Measurements from ENCODE around the gene NASP.
A peak's percentile ranks its signal among the peaks of the same experiment; 100 is the strongest.

NASP gene, protein sequence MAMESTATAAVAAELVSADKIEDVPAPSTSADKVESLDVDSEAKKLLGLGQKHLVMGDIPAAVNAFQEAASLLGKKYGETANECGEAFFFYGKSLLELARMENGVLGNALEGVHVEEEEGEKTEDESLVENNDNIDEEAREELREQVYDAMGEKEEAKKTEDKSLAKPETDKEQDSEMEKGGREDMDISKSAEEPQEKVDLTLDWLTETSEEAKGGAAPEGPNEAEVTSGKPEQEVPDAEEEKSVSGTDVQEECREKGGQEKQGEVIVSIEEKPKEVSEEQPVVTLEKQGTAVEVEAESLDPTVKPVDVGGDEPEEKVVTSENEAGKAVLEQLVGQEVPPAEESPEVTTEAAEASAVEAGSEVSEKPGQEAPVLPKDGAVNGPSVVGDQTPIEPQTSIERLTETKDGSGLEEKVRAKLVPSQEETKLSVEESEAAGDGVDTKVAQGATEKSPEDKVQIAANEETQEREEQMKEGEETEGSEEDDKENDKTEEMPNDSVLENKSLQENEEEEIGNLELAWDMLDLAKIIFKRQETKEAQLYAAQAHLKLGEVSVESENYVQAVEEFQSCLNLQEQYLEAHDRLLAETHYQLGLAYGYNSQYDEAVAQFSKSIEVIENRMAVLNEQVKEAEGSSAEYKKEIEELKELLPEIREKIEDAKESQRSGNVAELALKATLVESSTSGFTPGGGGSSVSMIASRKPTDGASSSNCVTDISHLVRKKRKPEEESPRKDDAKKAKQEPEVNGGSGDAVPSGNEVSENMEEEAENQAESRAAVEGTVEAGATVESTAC

DNA sequence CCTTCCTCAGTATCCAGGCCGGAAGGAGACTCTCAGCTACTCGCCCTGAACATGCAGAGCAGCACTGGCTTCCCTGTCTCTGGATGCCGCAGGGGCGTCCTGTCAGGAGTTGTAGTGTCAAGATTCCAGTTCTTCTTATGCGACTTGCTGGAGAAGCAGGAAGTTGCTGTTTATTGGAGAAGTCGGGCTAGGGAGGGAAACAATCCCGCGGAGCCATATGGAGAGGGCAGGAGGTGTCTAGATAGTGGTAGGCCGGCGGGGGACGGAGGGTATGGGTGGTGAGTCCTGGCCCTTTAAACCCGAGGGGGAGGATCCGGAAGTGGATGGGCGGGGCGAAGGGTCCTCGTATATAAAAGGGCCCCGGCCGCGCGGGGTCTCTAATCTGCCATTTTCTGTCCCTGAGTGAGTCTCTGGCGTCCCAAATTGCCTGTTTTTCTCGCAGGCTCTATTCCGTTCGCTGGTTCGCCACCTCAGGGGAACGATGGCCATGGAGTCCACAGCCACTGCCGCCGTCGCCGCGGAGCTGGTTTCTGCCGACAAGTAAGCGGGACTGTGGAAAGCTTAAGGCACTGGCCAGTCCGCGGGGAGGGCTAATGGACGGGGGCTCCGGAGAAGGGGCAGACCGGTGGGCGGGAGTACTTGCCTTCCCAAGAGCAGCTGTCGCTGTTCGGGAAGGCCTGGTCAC is at the start of gene NASP:
TSS of gene NASP (plus strand) at position 376 of the 685 bp plus-strand sequence. CDS start at position 482, 106 bp downstream.
- peak; percentile 94 to 96 for DNase-seq

DNA sequence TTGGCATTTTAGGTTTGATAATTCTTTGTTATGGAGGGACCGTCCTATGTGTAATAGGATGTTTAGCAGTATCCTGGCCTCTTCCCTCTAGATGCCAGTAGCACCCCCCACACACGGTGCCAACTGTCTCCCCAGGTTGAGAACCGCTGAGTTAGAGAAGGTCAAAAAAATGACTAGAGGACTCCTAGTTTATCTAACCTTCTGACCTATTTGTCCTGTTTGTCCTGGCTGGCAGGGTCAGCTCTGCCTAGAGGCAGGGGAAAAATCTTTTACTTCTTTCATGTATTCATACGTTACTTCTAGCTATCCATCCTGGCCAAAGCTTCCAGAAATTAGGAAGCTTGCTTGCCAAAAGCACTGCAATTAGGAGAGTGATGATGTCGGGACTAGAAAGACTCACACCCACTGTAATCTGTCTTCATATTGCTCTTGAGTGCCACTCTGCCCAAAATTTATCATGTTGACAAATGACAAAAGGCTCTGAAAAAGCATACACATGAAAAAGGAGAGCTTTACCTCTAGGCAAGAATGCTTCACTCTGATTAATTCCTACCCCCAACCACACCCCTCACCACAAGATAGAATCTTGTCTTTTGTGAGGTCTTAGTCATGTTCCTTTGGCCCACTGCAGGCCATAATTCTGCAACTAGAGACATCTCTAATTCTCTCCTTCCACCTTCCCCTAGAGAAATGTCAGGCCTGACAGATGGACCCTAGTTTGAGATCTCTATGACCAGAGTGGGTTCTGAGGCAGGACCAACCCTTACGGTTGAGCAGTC is 47.7 kb upstream of the NASP start:
- DNase-seq: no peak

DNA sequence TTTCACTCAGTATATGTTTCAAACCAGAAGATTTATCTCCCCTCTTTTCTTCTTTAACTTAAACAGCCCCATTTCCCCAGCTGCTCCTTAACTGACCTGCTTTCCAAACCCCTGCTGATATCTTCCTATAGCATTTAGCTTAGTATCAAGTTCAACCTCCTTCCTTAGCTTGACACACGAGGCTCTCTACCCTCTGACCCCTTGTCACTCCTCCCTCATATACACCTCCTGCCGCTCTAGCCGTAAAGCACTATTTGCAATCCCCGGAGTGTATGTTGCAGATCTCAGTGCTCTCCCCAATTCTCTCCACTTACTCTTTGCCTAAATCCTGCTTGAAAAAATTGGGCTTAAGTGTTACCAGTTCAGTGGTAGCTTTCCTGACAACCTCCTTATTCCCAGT is 47.0 kb upstream of the NASP start:
- DNase-seq: no peak

DNA sequence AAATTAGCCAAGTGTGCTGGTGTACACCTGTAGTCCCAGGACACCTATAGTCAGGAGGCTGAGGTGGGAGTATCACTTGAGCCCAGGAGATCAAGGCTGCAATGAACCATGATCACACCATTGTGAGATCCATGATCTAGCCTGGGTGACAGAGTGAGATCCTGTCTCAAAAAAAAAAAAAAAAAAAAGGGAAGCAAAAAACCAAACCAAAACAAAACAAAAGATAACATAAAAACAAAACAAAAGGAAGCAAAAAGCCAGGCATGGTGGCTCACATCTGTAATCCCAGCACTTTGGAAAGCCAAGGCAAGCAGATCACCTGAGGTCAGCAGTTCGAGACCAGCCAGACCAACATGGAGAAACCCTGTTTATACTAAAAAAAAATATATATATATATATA is 42.6 kb upstream of the NASP start:
- no peak for DNase-seq

DNA sequence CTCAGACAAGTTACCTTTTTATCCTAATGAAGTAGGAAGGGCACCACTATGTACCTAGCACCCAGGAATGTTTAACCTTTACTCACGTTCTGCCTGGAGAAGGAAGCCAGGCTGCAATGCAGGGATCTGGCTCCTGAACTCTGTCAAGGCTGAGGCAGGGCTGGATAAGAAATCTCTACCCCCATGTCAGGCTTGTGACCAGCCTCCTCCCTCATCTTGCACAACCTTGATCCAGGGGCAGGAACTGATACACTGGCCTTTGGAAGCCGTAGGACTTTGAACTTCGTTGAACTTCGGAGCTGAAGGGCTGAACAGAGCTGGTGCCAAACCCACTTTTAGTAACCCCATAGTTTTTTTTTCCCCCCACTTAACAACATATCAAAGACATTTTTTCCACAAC is 41.2 kb upstream of the NASP start:
- DNase-seq: no peak

DNA sequence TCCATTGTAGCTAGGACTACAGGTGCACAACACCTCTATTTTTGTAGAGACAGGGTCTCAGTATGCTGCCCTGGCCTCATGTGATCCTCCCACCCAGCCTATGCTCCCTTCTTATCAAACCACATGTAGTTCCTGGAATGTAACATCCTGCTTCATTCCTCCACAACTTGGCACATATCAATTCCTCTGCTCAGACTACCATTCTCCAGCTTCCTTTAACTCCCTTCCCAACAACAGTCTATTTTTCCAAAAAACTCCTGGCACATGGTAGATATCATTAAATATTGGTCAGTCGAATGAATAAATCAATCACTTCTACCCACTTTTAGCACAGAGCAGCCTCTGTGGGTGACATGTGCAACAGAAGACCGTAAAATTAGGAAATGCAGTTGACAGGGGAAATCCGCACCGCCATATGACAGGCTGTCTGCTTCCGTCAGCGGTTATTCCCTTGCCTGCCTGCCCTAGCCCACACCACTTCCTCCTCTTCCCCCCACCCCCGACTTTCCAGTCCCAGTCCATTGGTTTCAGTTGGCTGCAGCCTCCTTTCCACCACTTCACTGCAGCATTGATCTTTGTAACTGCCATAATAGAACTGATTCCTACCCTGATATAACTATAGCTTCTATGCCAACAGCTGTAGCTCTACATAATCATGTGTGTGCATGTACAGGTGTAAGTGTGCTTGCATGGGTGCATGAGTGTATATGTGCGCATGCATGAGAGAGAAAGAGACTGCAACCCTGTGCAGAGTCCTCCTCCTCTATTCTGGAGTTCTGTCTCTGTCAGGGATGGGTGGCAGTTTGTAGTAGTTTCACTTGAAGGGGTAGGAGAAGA is 40.0 kb upstream of the NASP start:
- DNase-seq: peak; percentile 74 to 80

DNA sequence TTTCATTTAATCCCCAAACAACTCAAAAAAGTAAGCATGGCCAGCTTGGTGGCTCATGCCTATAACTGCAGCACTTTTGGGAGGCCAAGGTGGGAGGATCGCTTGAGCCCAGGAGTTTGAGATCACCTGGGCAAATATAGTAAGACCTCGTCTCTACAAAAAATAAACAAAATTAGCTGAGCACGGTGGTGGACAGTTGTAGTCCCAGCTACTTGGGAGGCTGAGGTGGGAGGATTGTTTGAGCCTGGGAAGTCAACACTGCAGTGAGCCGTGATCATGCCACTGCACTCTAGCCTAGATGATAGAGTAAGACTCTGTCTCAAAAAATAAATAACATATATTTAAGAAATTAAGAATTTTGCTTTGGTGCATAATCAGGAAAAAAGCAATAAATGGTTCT is 39.3 kb upstream of the NASP start:
- no peak for DNase-seq

DNA sequence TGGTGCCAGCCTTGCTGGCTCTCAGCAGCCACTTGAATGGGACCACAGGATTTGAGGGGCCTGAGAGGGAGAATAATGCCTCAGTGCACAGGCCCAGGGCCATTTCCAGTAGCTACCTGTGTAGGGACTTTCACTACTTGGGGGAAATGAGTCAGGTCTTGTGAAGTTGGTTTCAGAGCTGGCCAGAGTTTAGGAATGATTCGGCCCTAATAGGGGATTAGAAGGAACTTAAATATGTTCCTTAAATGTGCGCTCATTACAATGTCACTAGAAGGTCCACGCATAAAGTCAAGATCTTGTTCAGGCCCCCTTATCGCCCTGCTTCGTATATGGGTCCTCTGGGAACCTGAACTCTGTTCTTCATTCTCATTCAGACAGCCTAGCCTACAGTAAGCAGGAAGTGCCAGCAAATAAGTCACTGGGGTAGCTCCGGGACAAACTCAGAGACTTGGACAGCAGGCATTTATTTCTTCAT is 38.8 kb upstream of the NASP start:
- peak; percentile 32 to 40 for DNase-seq

DNA sequence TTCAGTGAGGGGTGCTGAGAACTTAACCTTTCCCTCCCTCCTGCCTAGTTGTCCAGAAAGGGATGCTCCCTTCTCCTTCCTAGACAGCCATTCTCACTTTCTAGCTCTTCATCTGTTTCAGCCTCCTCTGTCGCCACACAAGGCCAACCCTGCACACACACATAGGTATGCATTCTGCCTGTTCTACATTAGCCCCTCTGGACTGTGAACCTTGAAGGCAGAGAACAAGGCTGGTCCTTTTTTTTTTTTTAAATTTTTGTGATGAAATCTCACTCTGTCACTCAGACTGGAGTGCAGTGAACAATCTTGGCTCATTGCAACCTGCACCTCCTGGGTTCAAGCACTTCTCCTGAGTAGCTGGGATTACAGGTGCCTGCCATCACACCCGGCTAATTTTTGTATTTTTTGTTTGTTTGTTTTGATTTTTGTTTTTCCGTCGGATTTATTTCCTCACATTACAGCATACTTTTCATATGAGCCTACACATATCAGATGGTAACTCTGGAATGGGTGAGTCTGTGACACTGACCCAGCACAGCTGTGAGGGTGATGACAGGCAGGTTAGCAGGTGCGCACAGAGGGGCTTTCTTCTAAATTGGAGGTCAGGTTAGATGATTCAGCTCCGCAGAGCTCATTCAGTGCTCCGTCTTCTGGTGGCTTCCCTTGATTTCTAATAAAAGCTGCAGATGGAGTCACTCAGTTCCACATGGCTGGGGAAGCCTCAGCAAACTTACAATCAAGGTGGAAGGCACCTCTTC is 38.1 kb upstream of the NASP start:
- DNase-seq: no peak

DNA sequence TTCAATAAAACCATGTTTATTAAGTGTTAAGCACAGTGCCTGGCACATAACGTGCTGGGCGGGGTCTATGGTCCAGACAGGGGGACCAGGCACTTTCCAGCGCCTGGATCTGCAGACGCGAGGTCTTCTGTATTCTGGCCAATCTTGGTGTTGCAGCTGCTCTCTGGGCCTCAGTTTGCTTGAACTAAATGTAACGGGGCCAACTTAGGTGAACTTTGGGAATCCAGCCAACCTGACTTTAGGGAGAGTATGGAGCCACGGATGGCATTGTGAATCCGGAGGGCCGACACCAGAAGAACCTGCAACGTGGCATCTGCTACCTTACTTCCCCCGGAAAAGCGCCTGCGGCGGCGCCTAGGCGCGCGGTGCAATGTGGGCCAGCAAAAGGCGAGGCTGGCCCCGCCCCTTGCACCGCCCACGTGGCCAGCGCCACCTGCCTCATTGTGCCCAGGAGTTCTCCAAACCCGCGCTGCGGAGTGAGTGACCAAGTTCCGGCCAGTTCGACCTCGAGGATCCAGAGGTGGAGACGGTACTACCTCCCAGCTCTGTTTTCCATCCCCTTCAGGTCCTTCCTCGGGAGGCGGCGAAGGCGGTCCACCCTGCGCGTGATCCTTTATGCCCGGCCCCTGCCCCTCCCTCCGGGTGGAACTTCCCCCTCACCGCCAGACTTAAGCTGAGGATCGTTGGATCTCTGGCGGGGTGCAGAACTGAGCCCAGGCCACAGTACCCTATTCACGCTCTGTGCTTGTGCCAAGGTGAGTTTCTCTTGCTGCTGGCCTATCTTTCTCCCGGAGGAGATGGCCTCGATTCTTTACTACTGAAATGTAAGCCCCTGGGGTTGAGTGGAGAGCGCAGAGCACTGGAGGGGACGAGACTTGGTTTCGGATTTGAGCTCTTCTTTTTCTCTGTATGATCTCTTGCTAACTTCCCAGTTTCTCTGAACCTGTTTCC is 33.2 kb upstream of the NASP start, which contains the start of gene AKR1A1:
TSS of gene AKR1A1 (plus strand) at position 426 of the 951 bp plus-strand sequence. CDS start 10,969 bp downstream, outside the sequence.
- peak; percentile 90 to 92 for DNase-seq

DNA sequence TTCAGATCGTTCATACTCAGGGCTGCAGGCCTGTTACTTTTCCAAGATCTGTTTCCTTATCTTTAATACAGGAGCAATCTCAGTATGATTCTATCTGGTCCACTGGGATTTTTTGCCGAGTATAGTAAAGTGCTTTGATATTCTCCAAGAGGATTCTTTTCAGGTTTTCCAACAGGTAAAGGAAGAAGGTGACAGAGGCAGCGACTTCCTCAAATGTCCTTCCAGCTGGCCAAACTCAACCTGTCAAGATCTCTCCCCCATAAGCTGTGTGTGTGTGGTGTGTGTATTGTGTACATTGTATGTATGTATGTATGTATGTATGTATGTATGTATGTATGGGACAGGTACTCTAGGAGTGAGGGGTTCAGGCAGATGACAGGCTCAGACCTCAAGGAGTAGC is 32.2 kb upstream of the NASP start:
- no peak for DNase-seq

DNA sequence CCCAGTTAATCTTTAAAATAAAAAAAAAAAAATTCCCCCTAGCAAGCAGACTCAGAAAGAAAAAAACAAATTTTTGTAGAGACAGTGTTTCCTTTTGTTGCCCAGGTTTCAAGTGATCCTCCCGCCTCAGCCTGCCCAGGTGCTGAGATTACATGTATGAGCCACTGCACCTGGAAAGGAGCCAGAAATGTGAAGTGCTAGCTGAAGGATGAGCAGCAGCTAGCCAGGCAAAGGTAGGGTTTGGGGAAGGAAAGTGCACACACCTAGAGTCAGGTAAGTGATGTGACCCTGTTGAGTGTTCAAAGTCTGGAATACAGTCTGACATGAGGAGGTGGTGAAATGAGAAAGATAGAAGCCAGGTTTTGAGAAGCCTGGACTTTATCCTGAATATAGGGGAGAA is 31.5 kb upstream of the NASP start:
- DNase-seq: no peak

DNA sequence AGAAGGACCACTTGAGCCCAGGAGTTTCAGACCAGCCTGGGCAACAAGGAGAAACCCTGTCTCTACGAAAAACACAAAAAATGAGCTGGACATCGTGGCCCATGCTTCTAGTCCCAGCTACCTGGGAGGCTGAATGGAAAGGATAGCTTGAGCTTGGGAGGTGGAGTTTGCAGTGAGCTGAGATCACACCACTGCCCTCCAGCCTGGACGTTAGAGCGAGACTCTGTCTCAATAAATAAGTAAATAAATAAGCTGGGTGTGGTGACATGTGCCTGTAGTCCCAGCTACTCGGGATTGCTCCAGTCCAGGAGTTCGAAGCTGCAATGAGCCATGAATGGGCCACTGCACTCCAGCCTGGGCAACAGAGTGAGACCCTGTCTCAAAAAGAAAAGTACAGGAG is 29.6 kb upstream of the NASP start:
- DNase-seq: no peak

DNA sequence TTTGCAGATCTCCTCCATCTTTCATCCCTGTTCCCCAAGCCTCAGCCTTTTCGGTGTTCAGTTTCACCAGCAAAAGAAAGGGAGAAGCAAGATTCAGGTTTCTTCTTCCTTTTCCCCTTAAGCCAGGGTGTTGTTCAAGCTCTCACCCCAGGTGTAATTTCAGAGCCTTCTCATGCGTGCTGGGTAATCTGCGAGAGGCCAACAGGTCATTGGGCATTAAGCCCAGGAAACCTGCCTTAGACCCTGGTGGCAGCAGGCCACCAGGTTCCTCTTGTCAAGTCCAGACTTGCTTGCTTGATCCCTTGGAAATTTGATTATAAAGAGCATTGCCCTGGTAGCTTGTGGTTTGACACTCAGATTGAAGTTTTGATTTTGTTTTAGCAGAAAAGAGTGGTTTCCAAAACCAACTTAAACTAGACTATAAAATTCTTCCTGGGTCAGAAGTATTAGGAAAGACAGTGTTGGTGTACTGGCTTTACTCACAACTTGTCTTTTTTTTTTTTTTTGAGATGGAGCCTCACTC is 26.4 kb upstream of the NASP start:
- no peak for DNase-seq

DNA sequence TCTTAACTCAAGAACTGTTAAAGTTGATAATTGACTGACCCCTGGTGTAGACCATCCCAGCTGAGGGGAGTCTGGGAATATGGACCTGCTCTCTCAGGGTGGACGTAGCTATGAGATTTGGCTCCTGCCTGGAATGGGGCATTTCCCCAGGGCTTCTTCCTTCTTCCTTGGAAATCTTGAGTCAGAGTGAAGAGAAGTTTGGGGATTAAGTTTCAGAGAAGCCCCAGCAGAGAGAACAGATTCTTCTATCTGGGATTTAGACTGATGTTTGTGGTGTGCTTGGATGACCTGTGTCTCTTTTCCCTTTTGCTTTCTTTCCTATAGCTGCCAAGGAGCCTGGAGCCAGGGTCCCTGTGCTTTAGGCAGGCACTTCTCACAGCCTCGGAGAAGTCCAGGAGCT is 20.0 kb upstream of the NASP start:
- no peak for DNase-seq

DNA sequence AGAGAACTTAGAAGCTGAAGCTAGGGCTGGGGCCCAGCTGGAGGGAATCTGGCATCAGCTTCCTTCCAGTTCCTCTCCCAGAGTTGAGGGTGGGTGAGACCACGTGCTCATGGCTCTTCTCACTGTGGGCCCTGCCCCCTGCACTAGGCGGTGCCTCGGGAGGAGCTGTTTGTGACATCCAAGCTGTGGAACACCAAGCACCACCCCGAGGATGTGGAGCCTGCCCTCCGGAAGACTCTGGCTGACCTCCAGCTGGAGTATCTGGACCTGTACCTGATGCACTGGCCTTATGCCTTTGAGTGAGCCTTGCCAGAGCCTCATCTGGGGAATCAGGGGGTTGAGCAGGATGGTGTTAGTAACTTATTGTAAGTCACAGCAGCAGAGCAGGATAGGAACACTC is 17.1 kb upstream of the NASP start:
- DNase-seq: no peak

DNA sequence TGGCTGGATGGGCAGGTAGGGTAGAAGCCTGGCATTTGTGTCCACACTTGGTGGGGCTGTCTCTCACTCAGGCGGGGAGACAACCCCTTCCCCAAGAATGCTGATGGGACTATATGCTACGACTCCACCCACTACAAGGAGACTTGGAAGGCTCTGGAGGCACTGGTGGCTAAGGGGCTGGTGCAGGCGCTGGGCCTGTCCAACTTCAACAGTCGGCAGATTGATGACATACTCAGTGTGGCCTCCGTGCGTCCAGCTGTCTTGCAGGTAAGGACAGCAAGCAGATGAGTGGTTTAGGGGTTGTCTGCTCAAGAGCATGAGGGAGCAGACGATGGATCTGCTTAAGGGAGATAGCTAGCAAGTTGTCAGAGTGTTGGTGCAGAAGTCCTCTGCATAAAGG is 15.9 kb upstream of the NASP start:
- no peak for DNase-seq

DNA sequence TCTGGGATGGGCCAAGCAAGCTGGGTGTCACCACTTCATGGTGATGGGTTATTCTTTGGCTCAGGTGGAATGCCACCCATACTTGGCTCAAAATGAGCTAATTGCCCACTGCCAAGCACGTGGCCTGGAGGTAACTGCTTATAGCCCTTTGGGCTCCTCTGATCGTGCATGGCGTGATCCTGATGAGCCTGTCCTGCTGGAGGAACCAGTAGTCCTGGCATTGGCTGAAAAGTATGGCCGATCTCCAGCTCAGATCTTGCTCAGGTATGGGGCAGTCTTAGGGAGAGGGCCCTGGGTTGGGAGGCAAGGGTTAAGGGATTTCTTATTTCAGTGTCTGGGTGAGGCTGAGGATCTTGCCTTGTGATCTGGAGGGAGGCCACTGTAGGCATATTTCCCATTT is 15.4 kb upstream of the NASP start:
- no peak for DNase-seq

DNA sequence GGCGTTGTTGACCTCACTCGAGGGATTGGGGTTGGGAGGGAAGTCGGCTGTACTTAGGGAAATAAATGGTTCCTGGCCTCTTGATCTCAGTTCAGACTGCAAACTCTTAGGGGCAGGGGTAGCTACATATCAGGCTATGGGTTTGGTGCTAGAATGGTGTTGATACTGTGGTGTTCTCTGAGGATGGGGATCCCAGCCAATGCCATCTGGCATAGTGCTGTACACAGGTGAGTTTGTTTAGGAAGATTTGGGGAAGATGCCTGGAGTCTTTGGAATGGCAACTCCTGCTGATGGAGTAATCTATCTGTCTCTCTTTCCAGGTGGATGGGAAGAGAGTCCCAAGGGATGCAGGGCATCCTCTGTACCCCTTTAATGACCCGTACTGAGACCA is 14.3 kb upstream of the NASP start:
- no peak for DNase-seq
